Neutrophil (primary cell): Measurements from ENCODE around the gene CELF3.
"Not testable (repeated sequence)": the region's sequence is repeated elsewhere in the genome, so short reads cannot be mapped to it uniquely, and the experiment has no call there.

Experiments used
- H3K27ac ChIP-seq: fragments of 200-600 bp; sonication (generic); 2 replicates; pipeline ENCODE4 v1.5.1; 2016; ENCODE audit warnings: mild to moderate bottlenecking, moderate library complexity
- H3K27me3 ChIP-seq: fragments of 200-600 bp; sonication (generic); 2 replicates; pipeline ENCODE4 v1.6.0; 2016; ENCODE audit warnings: mild to moderate bottlenecking
- H3K36me3 ChIP-seq: fragments of 200-600 bp; sonication (generic); 2 replicates; pipeline ENCODE4 v1.5.1; 2017
- H3K4me1 ChIP-seq, 2 experiments: fragments of 200-600 bp in 1 of 2; sonication (generic) in 1 of 2; 1 replicate in 1 of 2; 2 replicates in 1 of 2; pipeline versions ENCODE4 v1.5.1 to v1.6.1; 2013 to 2016; ENCODE audit warnings: low read depth in 1 of 2, low read length in 1 of 2, mild to moderate bottlenecking in 1 of 2, moderate library complexity in 1 of 2; ENCODE audit not compliant: control insufficient read depth in 1 of 2, insufficient read depth in 1 of 2
- H3K4me3 ChIP-seq, 2 experiments: fragments of 200-600 bp in 1 of 2; sonication (generic) in 1 of 2; 1 replicate in 1 of 2; 2 replicates in 1 of 2; pipeline ENCODE4 v1.5.1; 2013 to 2016; ENCODE audit warnings: low read depth in 1 of 2, low read length in 1 of 2, mild to moderate bottlenecking in 1 of 2, moderate library complexity in 1 of 2
- H3K9me3 ChIP-seq: fragments of 200-600 bp; sonication (generic); 2 replicates; pipeline ENCODE4 v1.5.1; 2016
- CTCF ChIP-seq: fragments of 200-600 bp; sonication (generic); IDR thresholded peaks from 2 replicates; pipeline ENCODE4 v1.5.1; 2016; ENCODE audit warnings: antibody characterized with exemption

Gene CELF3

GRCh38 chr1:151686561-151686960, 30.0 kb downstream of the CELF3 start:
- TF ChIP-seq CTCF, result no peak
- H3K4me3 ChIP-seq, result no peak overlapping the region
- H3K4me1 ChIP-seq, result peaks cover 10% of the 10 kb centered on the region in 2 experiments
- H3K27me3 ChIP-seq, result no peaks in the 10 kb centered on the region
- H3K27ac ChIP-seq, result peak overlapping the region; percentile 31
- H3K36me3 ChIP-seq, result peaks cover 62% of the 10 kb centered on the region
- no peaks in the 10 kb centered on the region for H3K9me3 ChIP-seq

- no peak for TF ChIP-seq CTCF
- Histone ChIP-seq H3K4me3 (no peak overlapping the region), H3K27me3 (no peaks in the 10 kb centered on the region), H3K4me1 (peaks cover 7% of the 10 kb centered on the region in 2 experiments), H3K27ac (no peak overlapping the region), H3K9me3 (no peaks in the 10 kb centered on the region), H3K36me3 (peaks cover 66% of the 10 kb centered on the region)
These were observed 32.5 kb downstream of the CELF3 start for GRCh38 chr1:151684128-151684527.

- not testable (repeated sequence) for H3K9me3 ChIP-seq, H3K4me1 ChIP-seq, H3K4me3 ChIP-seq, H3K27ac ChIP-seq, H3K27me3 ChIP-seq
- H3K36me3 ChIP-seq, result peaks cover 77% of the 10 kb centered on the region
These were observed 33.7 kb downstream of the CELF3 start for GRCh38 chr1:151682901-151683300.

- Histone ChIP-seq H3K4me1 (peaks cover 7 to 10% of the 10 kb centered on the region in 2 experiments), H3K9me3 (no peaks in the 10 kb centered on the region), H3K36me3 (peaks cover 72% of the 10 kb centered on the region), H3K27ac (no peak overlapping the region), H3K27me3 (no peaks in the 10 kb centered on the region), H3K4me3 (no peak overlapping the region)
- TF ChIP-seq CTCF, result no peak
These were observed 34.7 kb downstream of the CELF3 start for GRCh38 chr1:151681923-151682322.

- Histone ChIP-seq H3K4me1 (peaks cover 7 to 10% of the 10 kb centered on the region in 2 experiments), H3K4me3 (no peak overlapping the region), H3K27ac (peak overlapping the region; percentile 27), H3K36me3 (peaks cover 61% of the 10 kb centered on the region), H3K27me3 (no peaks in the 10 kb centered on the region), H3K9me3 (no peaks in the 10 kb centered on the region)
- no peak for TF ChIP-seq CTCF
These were observed 35.8 kb downstream of the CELF3 start for GRCh38 chr1:151680826-151681225.

GRCh38 chr1:151680391-151680790, 36.2 kb downstream of the CELF3 start:
- Histone ChIP-seq H3K4me3 (no peak overlapping the region), H3K4me1 (peaks cover 7 to 10% of the 10 kb centered on the region in 2 experiments), H3K27ac (peak overlapping the region; percentile 27), H3K9me3 (no peaks in the 10 kb centered on the region), H3K36me3 (peaks cover 57% of the 10 kb centered on the region), H3K27me3 (no peaks in the 10 kb centered on the region)
- no peak for TF ChIP-seq CTCF
